ENCODE data around the gene TBC1D3B.
"Not testable (repeated sequence)": the region's sequence is repeated elsewhere in the genome, so short reads cannot be mapped to it uniquely, and the experiment has no call there.

GRCh38 chr17:36176536-36176935 lies at the start of gene TBC1D3B:
- not testable (repeated sequence) for TF ChIP-seq EZH2phosphoT487 (IDR thresholded peaks at IDR 0.05; ENCODE audit: borderline replicate concordance); POLR2A (IDR thresholded peaks at IDR 0.05; ENCODE audit: borderline replicate concordance, extremely low read depth, insufficient read depth, insufficient read length); EZH2 (IDR thresholded peaks at IDR 0.05); TCF7L2 (IDR thresholded peaks at IDR 0.05; ENCODE audit: borderline replicate concordance, extremely low read depth, insufficient read depth, insufficient read length); YY1 (IDR thresholded peaks at IDR 0.05; ENCODE audit: extremely low read depth, insufficient replicate concordance, low read depth, low read length); SIN3A (IDR thresholded peaks at IDR 0.05; ENCODE audit: low read depth); CEBPB (IDR thresholded peaks at IDR 0.05; ENCODE audit: low read depth); ELF1 (IDR thresholded peaks at IDR 0.05; ENCODE audit: borderline replicate concordance, low read depth); ZFX (IDR thresholded peaks at IDR 0.05); RAD21 (IDR thresholded peaks at IDR 0.05; ENCODE audit: low read depth); CBX3 (IDR thresholded peaks at IDR 0.05; ENCODE audit: low read depth)
- TF ChIP-seq, protein P1, sequence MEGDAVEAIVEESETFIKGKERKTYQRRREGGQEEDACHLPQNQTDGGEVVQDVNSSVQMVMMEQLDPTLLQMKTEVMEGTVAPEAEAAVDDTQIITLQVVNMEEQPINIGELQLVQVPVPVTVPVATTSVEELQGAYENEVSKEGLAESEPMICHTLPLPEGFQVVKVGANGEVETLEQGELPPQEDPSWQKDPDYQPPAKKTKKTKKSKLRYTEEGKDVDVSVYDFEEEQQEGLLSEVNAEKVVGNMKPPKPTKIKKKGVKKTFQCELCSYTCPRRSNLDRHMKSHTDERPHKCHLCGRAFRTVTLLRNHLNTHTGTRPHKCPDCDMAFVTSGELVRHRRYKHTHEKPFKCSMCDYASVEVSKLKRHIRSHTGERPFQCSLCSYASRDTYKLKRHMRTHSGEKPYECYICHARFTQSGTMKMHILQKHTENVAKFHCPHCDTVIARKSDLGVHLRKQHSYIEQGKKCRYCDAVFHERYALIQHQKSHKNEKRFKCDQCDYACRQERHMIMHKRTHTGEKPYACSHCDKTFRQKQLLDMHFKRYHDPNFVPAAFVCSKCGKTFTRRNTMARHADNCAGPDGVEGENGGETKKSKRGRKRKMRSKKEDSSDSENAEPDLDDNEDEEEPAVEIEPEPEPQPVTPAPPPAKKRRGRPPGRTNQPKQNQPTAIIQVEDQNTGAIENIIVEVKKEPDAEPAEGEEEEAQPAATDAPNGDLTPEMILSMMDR (IDR thresholded peaks at IDR 0.05 in 2 of 3, conservative IDR thresholded peaks at IDR 0.05 in 1 of 3; ENCODE audit: borderline replicate concordance in 1 of 3, insufficient read depth in 1 of 3, low read depth in 2 of 3, low read length in 2 of 3), result not testable (repeated sequence)
- TF ChIP-seq, protein P2, sequence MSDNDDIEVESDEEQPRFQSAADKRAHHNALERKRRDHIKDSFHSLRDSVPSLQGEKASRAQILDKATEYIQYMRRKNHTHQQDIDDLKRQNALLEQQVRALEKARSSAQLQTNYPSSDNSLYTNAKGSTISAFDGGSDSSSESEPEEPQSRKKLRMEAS (IDR thresholded peaks at IDR 0.05), result not testable (repeated sequence)
- TF ChIP-seq, protein P3, sequence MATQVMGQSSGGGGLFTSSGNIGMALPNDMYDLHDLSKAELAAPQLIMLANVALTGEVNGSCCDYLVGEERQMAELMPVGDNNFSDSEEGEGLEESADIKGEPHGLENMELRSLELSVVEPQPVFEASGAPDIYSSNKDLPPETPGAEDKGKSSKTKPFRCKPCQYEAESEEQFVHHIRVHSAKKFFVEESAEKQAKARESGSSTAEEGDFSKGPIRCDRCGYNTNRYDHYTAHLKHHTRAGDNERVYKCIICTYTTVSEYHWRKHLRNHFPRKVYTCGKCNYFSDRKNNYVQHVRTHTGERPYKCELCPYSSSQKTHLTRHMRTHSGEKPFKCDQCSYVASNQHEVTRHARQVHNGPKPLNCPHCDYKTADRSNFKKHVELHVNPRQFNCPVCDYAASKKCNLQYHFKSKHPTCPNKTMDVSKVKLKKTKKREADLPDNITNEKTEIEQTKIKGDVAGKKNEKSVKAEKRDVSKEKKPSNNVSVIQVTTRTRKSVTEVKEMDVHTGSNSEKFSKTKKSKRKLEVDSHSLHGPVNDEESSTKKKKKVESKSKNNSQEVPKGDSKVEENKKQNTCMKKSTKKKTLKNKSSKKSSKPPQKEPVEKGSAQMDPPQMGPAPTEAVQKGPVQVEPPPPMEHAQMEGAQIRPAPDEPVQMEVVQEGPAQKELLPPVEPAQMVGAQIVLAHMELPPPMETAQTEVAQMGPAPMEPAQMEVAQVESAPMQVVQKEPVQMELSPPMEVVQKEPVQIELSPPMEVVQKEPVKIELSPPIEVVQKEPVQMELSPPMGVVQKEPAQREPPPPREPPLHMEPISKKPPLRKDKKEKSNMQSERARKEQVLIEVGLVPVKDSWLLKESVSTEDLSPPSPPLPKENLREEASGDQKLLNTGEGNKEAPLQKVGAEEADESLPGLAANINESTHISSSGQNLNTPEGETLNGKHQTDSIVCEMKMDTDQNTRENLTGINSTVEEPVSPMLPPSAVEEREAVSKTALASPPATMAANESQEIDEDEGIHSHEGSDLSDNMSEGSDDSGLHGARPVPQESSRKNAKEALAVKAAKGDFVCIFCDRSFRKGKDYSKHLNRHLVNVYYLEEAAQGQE (IDR thresholded peaks at IDR 0.05; ENCODE audit: low read depth), result not testable (repeated sequence)
